HG02588 (cell line): ENCODE measurements around the gene PRKAB2.
"Not testable (repeated sequence)": the region's sequence is repeated elsewhere in the genome, so short reads cannot be mapped to it uniquely, and the experiment has no call there.

ENCODE experiments used
- ATAC-seq: cut with Tn5 transposase; IDR thresholded peaks from one replicate; pipeline ENCODE4 v1.9.1; 2021; ENCODE audit warnings: mild to moderate bottlenecking, moderate library complexity; ENCODE audit not compliant: unreplicated experiment

PRKAB2 gene

GRCh38 chr1:147177611-147178380 is 5.5 kb upstream of the PRKAB2 start:
- ATAC-seq: no peak

GRCh38 chr1:147171399-147172167 is 687 bp downstream of the PRKAB2 start:
- no peak for ATAC-seq

- no peak for ATAC-seq
Measured at GRCh38 chr1:147169840-147170674, 2.2 kb downstream of the PRKAB2 start.

- no peak for ATAC-seq
Measured at GRCh38 chr1:147169171-147169570, 3.1 kb downstream of the PRKAB2 start.

- ATAC-seq: no peak
Measured at GRCh38 chr1:147168626-147169058, 3.6 kb downstream of the PRKAB2 start.

- ATAC-seq: no peak
Measured at GRCh38 chr1:147167365-147167764, 4.9 kb downstream of the PRKAB2 start.

GRCh38 chr1:147163019-147163418 is 9.3 kb downstream of the PRKAB2 start:
- ATAC-seq: no peak

GRCh38 chr1:147162093-147162492 is 10.2 kb downstream of the PRKAB2 start:
- ATAC-seq: no peak

GRCh38 chr1:147157116-147157515 is 15.2 kb downstream of the PRKAB2 start:
- not testable (repeated sequence) for ATAC-seq

GRCh38 chr1:147156642-147157041 is 15.6 kb downstream of the PRKAB2 start:
- no peak for ATAC-seq

- ATAC-seq: no peak
Measured at GRCh38 chr1:147152772-147153171, 19.5 kb downstream of the PRKAB2 start.

- no peak for ATAC-seq
Measured at GRCh38 chr1:147151244-147151643, 21.0 kb downstream of the PRKAB2 start.

- ATAC-seq: no peak
Measured at GRCh38 chr1:147142886-147143285, 29.4 kb downstream of the PRKAB2 start.

GRCh38 chr1:147130721-147131120 is 41.5 kb downstream of the PRKAB2 start:
- not testable (repeated sequence) for ATAC-seq

- no peak for ATAC-seq
Measured at GRCh38 chr1:147129116-147129873, 43.0 kb downstream of the PRKAB2 start.

GRCh38 chr1:147124266-147124665 is 48.0 kb downstream of the PRKAB2 start:
- no peak for ATAC-seq

GRCh38 chr1:147117109-147117508 is 55.2 kb downstream of the PRKAB2 start:
- ATAC-seq: no peak

GRCh38 chr1:147115496-147115895 is 56.8 kb downstream of the PRKAB2 start:
- no peak for ATAC-seq

GRCh38 chr1:147115079-147115478 is 57.2 kb downstream of the PRKAB2 start:
- not testable (repeated sequence) for ATAC-seq

- ATAC-seq: not testable (repeated sequence)
Measured at GRCh38 chr1:147114353-147114752, 57.9 kb downstream of the PRKAB2 start.
